ENCODE measurements around the gene OR11H7.
"Not testable (repeated sequence)": the region's sequence is repeated elsewhere in the genome, so short reads cannot be mapped to it uniquely, and the experiment has no call there.

The OR11H7 gene

DNA sequence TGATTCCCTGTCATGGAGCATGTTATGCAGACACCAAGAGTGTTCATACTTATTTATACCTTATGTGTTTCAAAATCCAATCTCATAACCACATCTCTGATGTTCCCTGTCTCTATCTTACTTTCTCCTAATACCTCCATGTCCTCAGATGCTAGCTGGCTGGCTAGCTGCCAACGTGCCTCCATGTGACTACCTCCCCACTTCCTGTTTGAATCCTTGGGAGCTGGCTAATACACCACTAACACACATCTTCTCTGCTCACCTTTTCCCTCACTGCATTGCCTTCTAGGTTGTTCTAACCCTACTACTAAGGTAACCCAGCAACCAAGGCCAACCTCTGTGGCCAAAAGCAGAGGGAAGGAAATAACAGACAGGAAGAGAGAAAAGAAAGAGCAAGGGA is 49.6 kb downstream of the OR11H7 start:
- no peak for DNase-seq (ENCODE audit: low read depth in 2 of 2)

DNA sequence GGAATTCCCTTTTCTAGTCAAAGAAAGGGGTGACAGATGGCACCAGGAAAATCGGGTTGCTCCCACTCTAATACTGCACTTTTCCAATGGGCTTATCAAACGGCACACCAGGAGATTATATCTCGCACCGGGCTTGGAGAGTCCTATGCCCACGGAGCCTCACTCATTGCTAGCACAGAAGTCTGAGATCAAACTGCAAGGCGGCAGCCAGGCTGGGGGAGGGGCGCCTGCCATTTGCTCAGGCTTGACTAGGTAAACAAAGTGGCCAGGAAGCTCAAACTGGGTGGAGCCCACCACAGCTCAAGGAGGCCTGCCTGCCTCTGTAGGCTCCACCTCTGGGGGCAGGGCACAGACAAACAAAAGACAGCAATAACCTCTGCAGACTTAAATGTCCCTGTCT is 51.5 kb downstream of the OR11H7 start:
- DNase-seq (ENCODE audit: low read depth in 2 of 2), result not testable (repeated sequence)

Data from fibroblast of skin of left biceps (primary cell).